Glutamatergic neuron (in vitro differentiated cells): Measurements from ENCODE around the gene BABAM2. TPM values are rescaled to one million over a fixed set of nuclear protein-coding genes. Genes with fewer than 3 reads are reported as not detected.

Source experiments
- DNase-seq: peaks from one replicate; pipeline ENCODE4 v3.0.0; 2022
- H3K27ac Mint-ChIP-seq: one replicate; pipeline ENCODE4 v1.8.0; 2020; ENCODE audit warnings: mild to moderate bottlenecking, mixed read lengths, inconsistent platforms; ENCODE audit not compliant: unreplicated experiment
- H3K27me3 Mint-ChIP-seq: one replicate; pipeline ENCODE4 v1.8.0; 2020; ENCODE audit warnings: mild to moderate bottlenecking, moderate library complexity, mixed read lengths, inconsistent platforms; ENCODE audit not compliant: unreplicated experiment
- H3K36me3 Mint-ChIP-seq: one replicate; pipeline ENCODE4 v1.8.0; 2020; ENCODE audit warnings: mild to moderate bottlenecking, mixed read lengths, inconsistent platforms; ENCODE audit not compliant: unreplicated experiment
- H3K4me1 Mint-ChIP-seq: one replicate; pipeline ENCODE4 v1.8.0; 2020; ENCODE audit warnings: mild to moderate bottlenecking, low read depth, mixed read lengths, inconsistent platforms; ENCODE audit not compliant: unreplicated experiment
- H3K4me3 Mint-ChIP-seq: one replicate; pipeline ENCODE4 v1.8.0; 2020; ENCODE audit warnings: mild to moderate bottlenecking, mixed read lengths, inconsistent platforms; ENCODE audit not compliant: unreplicated experiment
- H3K9me3 Mint-ChIP-seq: one replicate; pipeline ENCODE4 v1.8.0; 2020; ENCODE audit warnings: mild to moderate bottlenecking, moderate library complexity, mixed read lengths, inconsistent platforms; ENCODE audit not compliant: unreplicated experiment
- total RNA-seq: library from RNA; stranded (reverse); fragmentation: NEBNext Ultra II Directional; extraction: Animal tissue kit (Norgen Biotek cat#: 25700); gene quantifications from one replicate; pipeline ENCODE4 v1.2.1, GENCODE V29; 2021; ENCODE audit not compliant: unreplicated experiment
- TF ChIP-seq, protein P1 (sequence below): fragments of 200-600 bp; sonication (generic); IDR thresholded peaks from one replicate; pipeline ENCODE4 v1.5.0; 2021; ENCODE audit not compliant: partially characterized antibody, unreplicated experiment

The BABAM2 gene
- total RNA-seq, 1 donor from 2014 or later, result 29.9 TPM

DNA sequence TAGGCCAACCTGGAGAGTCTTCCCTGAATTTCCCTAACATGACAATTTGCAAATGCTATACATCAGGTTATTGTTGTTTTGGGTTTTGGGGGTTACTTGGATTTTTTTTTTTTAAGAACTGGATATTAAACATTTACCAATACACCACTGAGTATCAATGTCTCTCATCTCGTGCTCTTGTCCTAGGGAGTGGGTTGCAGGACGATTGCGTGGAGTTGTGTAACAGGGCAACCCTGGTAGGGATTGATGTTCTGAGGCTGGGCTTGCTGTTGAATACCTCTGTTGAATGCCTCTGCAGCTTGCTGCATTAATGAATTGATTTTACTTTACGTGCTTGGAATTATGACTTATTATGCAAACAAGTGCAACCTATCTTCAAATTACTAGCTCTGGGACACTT, 483.3 kb downstream of the BABAM2 start:
- no peak overlapping the region for H3K4me3 Mint-ChIP-seq
- H3K27me3 Mint-ChIP-seq, result no peaks in the 10 kb centered on the region
- no peaks in the 10 kb centered on the region for H3K9me3 Mint-ChIP-seq
- TF ChIP-seq, protein P1, sequence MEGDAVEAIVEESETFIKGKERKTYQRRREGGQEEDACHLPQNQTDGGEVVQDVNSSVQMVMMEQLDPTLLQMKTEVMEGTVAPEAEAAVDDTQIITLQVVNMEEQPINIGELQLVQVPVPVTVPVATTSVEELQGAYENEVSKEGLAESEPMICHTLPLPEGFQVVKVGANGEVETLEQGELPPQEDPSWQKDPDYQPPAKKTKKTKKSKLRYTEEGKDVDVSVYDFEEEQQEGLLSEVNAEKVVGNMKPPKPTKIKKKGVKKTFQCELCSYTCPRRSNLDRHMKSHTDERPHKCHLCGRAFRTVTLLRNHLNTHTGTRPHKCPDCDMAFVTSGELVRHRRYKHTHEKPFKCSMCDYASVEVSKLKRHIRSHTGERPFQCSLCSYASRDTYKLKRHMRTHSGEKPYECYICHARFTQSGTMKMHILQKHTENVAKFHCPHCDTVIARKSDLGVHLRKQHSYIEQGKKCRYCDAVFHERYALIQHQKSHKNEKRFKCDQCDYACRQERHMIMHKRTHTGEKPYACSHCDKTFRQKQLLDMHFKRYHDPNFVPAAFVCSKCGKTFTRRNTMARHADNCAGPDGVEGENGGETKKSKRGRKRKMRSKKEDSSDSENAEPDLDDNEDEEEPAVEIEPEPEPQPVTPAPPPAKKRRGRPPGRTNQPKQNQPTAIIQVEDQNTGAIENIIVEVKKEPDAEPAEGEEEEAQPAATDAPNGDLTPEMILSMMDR, result no peak
- H3K4me1 Mint-ChIP-seq, result no peaks in the 10 kb centered on the region
- H3K36me3 Mint-ChIP-seq, result no peaks in the 10 kb centered on the region
- no peak for DNase-seq
- H3K27ac Mint-ChIP-seq, result no peak overlapping the region

DNA sequence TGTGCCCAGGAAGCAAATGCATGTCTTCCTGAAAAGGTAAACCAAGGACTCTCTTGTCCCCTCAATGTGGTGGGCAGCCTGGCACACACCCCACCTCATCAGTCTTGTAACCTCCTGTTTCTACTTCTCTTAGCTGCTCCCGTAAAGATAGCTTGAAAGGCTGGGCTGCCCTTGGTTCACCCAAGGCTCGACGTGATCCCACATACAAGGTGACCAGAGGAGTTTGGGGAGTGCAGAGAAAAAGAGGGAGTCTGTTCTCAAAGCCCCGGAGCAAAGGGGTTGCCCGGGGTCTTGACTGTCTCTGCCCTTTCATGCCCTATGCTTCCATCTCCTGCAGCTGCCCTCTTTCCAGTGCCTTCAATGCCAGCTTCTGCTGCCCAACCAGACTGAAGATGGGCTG, 483.8 kb downstream of the BABAM2 start:
- DNase-seq, result no peak
- TF ChIP-seq, protein P1, result no peak
- no peaks in the 10 kb centered on the region for H3K27me3 Mint-ChIP-seq
- no peaks in the 10 kb centered on the region for H3K9me3 Mint-ChIP-seq
- H3K4me1 Mint-ChIP-seq, result no peaks in the 10 kb centered on the region
- H3K36me3 Mint-ChIP-seq, result no peaks in the 10 kb centered on the region
- no peak overlapping the region for H3K27ac Mint-ChIP-seq
- H3K4me3 Mint-ChIP-seq, result no peak overlapping the region

DNA sequence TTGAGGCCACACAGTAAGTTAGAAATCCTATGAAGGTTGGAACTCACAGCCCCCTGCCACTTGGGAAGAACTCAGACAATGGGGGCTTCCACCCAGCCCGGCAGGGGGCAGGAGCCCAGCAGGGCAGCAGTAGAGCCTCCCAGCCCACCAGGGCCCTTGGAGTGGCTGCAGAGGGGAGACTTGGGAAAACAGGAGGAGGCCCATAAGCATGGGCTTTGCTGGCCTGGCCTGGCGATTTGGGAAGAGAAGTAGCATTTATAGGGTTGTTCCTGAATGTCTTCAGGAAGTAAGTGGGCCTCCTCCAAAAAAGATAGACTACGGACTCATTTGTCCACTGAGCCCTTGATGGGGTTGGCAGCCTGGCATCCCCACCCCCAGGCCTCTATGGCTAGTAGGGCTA, 484.7 kb downstream of the BABAM2 start:
- H3K27me3 Mint-ChIP-seq, result no peaks in the 10 kb centered on the region
- H3K27ac Mint-ChIP-seq, result no peak overlapping the region
- TF ChIP-seq, protein P1, result no peak
- H3K36me3 Mint-ChIP-seq, result no peaks in the 10 kb centered on the region
- H3K4me1 Mint-ChIP-seq, result no peaks in the 10 kb centered on the region
- no peak for DNase-seq
- H3K9me3 Mint-ChIP-seq, result no peaks in the 10 kb centered on the region
- H3K4me3 Mint-ChIP-seq, result no peak overlapping the region

DNA sequence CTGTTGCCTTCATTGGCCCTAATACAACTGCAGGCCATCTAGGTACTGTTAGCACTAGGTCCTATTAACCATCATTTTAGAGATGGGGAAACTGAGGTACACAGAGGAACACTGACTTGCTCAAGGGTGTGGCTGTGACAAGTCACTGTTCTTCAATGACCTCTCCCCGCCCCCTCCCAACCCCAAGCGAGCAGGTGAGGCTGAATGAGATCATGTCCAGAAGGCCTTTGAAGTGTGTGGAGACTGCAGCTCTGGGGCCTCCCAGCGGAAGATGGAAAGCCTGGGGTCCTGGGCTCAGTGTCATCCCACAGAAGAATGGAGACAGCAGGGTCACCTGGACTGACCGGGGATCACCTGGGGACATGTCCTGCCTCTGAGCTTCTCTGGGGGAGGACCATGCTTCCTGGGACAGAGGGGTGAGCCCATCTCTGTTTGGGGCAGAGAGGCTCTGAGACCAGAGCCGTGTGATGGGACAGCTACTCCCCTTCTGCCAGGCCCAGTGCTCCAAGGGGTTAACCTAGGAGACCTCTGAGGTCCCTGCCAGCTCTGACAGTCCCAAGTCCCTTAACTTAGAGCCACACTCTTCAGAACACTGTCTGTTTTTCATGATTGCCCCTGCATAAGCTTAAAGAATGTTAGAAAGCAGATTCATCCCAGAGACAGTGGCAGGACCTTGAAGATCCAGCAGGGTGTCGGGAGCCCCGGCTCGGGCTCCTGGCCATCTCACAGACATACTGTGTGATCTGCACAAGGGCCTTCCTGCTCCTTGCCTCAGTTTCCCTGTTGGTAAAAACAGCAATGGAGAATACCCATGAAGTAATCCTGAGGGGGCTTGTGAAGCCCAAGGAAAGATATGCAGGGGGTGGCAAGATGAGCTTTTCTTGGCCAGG, 485.5 kb downstream of the BABAM2 start:
- H3K4me3 Mint-ChIP-seq, result no peak overlapping the region
- H3K9me3 Mint-ChIP-seq, result no peaks in the 10 kb centered on the region
- no peaks in the 10 kb centered on the region for H3K36me3 Mint-ChIP-seq
- H3K27ac Mint-ChIP-seq, result no peak overlapping the region
- no peak for DNase-seq
- H3K4me1 Mint-ChIP-seq, result no peaks in the 10 kb centered on the region
- TF ChIP-seq, protein P1, result no peak
- peaks cover 2% of the 10 kb centered on the region for H3K27me3 Mint-ChIP-seq

DNA sequence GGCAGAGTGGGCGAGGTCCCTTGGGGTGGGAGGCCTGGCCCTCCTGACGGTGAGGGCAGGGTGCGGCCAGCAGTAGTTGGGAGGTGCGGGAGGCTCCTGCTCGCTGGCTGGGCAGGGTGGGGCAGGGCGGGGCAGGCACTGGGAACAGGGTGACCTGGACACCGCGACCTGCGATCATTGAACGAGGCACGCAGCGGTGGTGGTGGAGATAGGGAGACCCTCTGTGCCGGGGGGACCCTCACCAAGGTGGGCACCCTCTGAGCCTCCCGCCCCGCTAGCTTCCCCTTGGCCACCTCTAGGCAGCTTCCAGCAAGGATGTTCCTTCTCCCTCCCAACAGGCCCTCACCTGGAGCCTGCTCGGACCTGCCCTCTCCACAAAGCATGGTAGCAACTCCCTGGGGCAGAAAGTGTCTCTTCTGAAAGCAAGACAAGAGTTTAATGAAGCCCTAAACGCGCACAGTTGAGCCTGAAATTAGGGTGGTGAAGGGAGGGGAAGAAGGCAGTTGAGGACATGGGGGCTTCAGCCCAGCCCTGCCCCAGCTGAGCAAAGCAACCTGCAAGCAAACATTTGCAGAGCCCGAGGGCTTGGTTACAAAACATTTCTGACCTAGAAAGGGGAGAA, 486.8 kb downstream of the BABAM2 start:
- H3K27me3 Mint-ChIP-seq, result peaks cover 2% of the 10 kb centered on the region
- TF ChIP-seq, protein P1, result no peak
- H3K4me3 Mint-ChIP-seq, result no peak overlapping the region
- no peaks in the 10 kb centered on the region for H3K4me1 Mint-ChIP-seq
- H3K36me3 Mint-ChIP-seq, result no peaks in the 10 kb centered on the region
- no peak overlapping the region for H3K27ac Mint-ChIP-seq
- no peak for DNase-seq
- H3K9me3 Mint-ChIP-seq, result no peaks in the 10 kb centered on the region
